NCI-H146 (cell line): ENCODE data around the gene TTC39A.

ENCODE experiments used
- DNase-seq: peaks from one replicate; lab custom pipeline; 2025; lab: John Stamatoyannopoulos, UW

The TTC39A gene

DNA sequence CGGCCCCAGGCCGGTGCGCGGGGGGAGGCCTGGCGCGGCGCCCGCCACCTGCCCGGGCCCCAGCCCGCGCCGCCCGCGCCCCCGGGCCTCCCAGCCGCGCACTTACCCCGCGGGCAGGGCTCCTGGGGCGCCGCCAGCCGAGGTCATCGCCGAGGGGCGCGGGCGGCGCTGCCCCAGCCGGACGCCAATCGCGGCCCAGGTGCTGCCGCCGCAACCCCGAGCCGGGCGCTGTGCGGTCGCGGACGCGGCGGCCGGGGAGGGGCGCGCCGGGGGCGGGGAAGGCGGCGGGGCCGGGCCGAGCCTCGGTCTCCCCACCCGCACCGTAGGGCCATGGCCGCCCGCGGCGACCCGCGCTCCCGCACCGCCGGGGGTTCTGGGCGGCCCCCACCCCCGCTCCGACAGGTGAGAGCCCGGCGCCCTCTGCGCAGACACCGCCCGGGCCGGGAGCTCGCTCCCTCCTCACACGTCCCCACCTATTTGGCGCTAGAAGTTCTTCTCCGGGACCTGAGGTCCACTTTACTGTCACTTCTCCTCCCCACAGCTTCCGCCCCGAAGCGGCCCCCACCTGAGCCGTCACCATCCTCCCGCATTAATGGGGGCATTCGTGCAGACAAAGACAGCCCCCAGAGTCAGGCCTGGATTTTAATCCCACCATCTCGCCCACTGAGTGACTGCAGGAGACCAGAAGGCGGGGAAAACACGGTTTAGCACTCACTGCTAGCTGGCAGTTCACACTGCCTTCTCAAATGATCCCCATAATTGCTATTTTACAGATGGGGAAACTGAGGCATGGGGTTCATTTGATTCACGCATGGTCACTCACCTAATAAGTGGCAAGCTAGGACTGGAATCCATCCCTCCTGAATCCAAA lies at the start of gene TTC39A:
Gene TTC39A (minus strand): TSS at position 232 of the 871 bp plus-strand sequence. CDS start 85 bp downstream, at position 147.
- peak; percentile 61 for DNase-seq

DNA sequence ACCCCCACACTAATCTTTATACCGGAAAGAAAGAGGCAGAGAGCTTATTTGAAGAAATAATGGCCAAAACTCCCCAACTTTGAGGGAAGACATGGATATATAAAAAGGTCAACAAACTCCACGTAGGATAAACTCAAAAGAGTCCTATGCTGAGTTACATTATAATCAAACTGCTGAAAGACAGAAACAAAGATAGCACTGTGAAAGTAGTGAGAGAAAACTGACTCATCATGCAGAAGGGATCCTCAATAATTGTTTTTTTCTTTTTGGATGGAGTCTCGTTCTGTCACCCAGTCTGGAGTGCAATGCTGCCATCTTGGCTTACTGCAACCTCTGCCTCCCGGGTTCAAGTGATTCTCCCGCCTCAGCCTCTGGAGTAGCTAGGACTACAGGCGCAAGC lies 48.5 kb upstream of the TTC39A start:
- DNase-seq: no peak

DNA sequence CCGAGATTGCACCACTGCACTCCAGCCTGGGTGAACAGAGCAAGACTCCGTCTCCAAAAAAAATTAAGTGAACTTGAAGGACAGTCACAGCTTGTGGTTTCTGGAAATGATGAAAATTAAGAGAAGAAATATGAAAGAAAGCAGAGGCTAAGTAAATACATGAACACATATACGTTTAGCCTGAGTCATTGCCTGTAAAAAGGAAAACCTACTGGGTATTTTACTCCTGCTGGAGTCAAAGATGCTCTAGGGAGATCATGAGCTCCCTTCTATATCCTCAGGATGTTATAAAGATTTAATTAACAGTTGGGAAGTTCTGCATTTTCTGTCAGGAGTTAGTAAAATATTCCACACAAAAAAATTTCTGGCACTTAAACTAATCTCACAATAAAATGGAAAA lies 43.5 kb upstream of the TTC39A start:
- no peak for DNase-seq

DNA sequence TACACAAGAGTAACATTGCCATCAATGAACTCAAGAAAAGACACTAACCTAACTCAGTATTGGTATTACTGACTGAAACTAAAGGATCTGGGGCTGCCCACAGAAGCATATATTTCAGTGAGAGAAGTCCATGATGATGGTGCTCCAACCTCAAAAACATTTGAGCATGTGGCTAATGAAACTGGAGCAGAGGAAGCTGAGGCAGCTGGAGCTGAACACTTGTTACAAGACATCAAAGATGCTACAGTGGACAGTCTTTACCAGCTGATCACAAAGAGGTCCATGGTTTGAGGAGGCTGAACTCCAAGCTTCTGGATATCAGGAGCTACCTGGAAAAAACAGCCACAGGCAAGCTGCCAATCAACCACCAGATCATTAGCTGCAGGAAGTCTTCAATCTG lies 42.2 kb upstream of the TTC39A start:
- DNase-seq: no peak

DNA sequence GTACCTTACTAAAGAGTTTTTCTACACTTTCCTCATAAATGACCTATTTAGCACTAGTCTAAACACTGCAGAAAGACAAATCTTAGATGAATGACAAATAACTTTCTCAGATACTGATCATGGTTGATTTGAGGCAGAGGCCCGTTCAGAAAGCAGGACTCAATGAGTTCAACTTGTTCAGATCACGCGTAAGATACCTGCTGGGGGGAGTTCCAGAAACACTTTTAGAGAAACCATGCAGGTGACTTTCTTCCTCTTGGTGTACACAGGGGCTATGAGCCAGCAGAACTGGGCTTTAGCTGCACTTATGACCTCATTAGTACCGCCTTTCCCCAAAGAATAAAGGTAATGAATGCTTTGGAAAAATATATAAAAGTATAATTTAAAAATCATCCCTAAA lies 38.8 kb upstream of the TTC39A start:
- no peak for DNase-seq

DNA sequence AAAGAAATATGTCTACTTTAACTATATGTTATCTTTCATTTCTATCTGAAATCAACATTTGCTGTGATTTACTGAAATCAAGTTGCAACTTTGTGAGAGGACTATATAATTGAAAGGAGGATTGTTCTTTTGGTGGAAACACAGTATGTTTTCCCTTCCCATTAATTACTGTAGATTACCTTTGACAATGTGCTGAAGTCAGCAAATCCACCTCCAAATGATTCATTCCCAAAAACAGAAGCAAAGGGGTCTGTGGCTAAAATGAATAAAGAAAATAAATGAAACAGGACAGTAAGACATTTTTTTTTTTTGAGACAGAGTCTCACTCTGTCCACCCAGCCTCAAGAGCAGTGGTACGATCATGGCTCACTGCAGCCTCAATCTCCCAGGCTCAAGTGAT lies 35.4 kb upstream of the TTC39A start:
- DNase-seq: no peak

DNA sequence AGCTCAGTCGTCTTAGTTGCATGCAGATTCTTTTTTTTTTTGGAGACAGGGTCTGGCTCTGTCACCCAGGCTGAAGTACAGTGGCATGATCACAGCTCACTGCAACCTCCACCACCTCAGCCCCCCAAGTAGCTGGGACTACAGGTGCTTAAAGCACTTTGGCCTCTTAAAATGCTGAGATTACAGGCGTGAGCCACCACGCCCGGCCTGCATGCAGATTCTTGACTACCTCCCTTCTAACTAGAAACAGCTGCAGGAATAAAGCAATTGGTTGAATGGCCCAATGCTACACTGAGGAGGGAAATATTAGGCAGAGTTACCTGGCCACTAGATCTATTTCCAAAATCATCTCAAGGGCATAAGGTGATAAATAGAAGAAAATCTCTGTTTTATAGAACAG lies 29.5 kb upstream of the TTC39A start:
- no peak for DNase-seq

DNA sequence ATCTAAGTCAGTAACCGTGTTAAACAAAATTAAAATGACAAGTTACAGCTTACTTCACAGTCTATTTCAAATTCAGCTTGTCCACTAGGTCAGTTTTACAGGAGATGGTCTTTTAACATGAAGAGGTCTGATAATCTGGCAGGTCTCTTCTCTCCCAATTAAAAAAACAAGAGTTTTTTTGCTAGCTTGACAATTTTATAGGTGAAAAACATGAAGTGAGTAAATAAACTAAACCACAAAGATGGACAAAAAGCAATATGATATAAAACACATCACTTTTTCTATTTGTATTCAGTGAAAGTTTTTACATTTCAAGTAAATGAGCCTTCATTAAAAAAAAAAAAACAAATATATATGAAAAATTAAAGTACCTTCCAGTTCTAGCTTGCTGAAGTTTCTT lies 25.0 kb upstream of the TTC39A start:
- DNase-seq: no peak

DNA sequence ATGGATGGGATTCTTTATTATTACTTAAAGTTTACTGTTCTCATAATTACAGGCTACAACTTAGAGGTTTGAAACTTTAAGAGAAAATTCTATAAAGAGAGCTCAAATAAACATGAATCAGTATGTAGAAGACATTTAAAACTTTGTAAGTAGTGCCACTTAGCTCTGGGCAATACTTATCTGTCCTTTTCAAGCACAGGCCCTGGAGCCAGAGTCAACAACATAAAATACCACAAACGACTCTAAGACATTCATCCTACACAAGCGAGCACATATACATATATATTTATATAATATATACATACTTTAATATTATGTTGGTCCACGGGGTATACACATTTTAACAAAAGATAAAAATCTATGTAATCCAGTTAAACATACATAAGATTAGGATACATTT lies 24.1 kb upstream of the TTC39A start:
- DNase-seq: no peak

DNA sequence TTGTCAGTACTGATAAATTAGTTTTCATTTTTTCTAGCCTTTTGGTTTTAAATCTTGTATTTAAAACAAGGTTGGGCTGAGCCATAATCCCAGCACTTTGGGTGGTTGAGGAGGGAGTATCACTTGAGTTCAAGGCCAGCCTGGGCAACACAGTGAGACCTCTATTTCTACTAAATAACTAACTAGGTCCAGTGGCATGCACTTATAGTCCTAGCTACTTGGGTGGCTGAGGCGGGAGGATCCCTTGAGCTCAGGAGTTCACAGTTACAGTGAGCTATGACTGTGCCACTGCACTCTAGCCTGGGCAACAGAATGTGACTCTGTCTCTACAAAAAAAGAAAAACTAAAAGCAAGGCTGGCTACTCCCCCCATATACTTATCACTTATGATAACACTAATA lies 21.5 kb upstream of the TTC39A start:
- no peak for DNase-seq

DNA sequence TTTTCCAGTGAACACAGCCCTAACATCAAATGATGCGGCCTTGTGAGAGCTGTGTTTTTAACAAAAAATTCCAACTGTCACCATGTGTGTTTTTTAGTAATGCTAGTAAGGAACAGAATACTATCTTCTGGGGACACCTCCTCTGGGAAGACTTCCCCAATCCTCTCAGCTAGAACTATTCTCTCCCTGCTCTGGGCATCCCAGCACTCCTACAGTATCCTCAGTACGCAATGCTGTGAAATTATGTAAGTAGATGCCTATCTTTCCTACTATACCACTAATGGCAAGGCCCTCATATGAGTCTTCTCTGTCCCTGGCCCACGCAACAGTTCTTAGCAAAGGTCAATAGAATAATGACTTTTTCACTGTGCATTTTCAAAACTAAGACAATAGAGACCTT lies 19.5 kb upstream of the TTC39A start:
- no peak for DNase-seq

DNA sequence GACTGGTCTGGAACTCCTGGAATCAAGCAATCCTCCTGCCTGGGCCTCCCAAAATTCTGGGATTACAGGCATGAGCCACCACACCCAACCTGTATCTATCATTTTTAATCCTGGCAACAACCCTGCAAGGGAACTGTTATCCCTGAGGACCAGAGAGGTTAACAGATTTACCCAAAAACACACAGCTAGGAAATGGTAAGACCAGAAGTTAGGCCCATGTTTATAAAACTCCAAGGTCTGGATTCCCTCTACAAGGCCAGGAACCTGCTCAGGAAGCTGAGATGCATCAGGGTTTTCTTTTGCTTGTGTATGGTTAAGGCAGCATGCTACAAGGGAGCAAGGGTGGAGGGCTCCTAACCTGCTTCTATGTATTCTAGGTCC lies 17.8 kb upstream of the TTC39A start:
- no peak for DNase-seq

DNA sequence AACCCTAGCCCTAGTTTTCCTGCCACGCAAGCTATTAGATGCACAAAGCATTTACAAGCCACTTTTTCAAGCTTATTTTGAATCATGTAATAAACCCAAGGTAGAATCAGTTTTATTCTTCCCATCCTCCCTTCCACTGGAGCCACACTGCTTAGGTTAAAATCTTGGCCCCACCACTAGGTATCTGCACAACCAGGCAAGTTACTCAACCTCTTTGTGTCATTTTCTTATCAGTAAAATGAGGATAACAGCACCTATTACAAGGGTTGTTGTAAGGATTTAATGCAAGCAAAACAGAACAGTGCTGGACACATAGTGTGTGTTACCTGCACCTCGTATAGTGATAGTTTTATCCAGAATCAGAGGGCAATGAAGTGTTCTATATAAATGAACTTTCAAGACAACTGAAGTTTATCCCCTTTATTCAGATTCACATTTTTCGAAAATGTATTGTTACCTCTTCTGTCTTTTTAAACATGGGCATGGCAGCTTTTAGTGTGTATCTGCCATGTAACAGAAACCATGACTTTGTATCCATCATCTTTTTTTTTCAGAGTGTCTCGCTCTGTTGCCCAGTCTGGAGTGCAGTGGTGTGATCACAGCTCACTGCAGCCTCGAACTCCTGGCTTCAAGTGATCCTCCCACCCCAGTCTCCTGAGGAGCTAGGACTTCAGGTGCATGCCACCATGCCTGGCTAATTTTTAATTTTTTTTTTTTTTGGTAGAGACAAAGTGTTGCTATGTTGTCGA lies 17.2 kb upstream of the TTC39A start:
- DNase-seq: no peak

DNA sequence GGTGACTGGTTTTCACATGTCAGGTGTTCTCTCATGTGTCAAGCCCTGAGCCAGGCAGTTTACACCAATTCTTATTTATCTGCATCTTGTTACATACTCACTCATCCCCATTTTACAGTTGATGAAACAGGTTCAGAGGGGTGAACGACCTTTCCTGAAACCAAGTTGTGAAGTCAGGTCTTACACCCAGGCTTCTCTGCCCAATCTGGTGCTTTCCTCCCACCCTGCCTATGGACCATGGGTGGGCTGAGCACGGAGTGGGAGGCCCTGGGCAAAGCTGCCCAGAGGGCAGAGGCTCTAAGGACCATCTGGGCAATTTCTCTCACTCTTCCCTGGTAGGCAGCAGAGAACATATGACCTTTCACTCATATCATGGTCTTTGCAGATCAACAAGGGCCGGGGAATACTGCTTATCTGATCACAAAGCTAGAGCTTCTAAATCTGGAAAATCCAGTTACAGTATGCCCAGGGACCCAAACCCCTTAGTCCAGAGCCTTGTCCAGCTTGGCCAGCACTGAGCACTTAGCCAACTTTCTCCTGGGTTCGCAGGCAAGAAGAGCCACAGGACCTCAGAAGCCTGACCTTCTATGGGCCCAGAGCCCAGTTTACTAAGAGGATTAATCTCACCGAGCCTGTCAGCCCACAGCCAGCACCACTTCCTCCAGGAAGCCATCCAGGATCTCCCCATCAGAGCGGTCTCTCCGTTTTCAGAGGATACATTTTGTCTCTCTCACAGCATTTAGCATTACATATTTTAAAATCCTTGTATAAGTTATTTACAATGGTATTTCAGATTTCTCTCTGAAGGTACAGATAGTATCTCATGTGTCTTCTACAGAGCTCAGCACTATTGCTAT lies 16.0 kb upstream of the TTC39A start:
- DNase-seq: no peak

DNA sequence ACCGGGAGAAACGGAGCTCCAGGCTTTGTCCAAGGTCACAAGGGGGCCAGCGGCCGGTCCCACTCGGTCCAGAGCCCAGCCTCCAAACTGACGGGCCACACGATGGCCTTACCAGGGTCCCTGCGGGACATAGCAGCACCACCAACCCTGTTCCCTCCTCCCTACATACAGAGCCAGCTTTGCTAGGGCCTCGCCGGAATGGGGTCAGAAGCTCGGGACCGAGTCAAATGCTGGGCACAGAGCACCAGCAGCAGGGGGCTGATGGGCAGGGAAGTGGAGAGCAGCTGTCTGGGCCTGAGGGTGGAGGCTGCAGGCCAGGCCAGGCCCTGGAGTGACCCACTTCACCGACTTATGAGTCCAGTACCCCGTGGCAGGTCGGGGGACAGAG lies 14.9 kb upstream of the TTC39A start:
- DNase-seq: no peak

DNA sequence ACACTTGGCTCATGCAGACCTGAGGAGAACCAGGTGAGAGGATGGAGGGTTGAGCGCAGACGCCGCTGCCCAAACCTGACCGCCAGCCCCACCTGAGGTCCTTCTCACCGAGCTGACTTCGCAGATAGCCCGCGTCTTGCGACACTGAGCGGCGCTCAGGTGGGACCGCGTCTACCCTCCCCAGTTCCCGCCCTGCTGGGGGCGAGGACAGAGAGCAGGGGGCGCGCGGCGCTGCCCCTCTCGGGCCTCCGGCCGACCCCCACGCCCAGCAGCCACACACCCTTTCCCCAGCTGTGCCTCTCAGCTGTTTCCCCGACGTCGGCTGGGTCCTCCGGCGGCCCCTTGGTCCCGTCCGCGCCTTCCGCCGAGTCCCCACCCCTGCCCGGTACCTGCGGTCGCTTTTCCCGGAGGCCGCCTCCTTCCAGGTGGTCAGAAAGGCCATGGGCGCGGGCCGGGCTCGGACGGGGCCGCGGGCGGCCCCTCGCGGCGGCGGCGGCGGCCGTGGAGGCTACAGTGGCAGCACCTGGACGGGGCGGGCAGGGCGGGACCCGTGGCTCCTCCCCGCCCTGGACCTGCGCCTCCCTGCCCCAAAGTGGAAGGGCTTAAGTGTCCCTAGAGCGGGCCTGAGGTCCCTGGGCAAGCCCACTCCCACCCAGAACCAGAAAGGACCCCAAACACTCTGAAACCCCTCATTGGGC lies 14.4 kb upstream of the TTC39A start:
- peak; percentile 46 for DNase-seq

DNA sequence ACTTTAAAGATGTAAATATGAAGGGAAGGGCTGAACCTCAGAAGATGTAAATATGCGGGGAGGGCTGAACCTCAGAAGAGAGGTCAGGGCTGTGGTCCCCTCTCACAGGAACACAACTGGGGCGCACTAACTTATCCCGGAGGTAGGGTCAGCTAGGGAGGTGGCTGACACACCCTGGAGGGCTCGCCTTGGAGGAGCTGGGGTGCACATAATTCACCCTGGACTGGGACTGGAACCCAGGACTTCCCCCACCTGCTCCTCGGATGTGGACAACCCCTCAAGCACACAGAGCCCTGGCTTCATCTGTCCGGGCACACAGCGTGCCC lies 13.9 kb upstream of the TTC39A start:
- no peak for DNase-seq

DNA sequence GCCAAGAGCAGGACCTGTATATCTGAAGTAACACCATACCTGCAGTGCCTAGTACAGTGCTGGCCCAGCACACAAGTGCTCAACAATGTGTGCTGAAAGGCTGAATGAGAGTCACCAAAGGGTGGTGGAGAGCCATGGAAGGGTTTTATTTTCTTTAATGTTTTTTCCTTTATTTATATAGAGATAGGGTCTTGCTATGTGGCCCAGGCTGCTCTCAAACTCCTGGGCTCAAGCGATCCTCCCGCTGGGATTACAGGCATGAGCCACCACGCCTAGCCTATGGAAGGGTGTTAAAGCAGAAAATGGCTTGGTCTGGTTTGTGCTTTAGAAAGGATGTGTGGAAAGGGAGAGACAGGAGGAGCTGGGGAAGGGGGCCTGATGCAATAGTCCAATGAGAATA lies 13.3 kb upstream of the TTC39A start:
- DNase-seq: no peak

DNA sequence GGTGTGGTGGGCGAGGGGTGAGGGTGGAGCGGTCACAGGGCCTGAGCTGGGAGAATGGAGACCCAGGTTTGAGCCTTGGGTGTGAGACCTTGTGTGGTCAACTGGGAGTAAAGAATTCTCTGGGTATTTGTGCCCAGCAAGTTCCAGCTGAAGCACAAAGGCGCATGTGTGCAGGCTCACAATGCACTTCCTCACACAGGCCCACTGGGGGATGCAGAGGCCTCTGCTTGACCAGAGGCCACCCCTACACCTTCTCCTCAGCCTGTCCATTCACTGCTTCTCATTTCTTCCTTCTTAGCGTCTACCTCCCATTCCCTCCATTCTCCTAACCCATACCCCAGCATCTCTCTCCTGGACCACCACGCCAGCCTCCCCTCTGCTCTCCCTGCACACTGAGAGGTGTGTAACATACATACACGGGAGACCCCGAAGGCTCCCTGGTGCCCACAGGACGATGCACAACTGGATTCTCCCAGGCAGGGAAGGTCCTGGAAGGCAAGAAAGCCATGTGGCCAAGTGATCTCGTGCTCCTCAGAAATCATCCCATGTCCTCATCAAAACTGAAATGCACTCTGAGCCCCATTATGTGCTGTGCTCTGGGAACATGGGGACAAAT lies 12.3 kb upstream of the TTC39A start:
- DNase-seq: no peak

DNA sequence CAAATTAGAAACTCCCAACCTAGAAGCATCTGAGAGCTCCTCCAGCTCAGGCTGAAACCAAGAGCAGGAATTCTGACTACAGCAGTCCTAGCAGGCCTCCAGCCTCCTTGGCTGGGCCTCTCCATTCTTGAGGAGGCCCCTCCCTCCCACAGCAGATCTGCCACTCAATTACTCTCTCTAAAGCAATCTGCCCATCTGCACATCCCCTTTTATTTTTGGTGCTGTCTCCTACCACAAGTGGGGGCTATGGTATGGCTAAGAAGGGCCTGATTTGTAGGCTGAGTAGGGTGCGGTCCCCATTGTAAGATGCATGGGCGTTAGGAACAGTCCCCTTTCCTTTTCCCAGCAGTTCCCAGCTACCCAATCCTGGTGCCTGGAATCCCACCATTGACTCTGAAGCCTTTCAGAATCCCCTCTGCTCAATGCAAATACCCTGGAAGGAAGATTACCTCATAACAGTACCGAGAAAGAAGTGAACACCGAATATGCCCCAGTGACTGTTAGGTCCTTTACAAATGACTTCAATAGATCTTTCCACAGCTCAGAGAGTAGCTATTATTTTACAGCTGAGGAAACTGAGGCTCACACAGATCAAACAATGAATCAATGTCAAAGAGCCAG lies 11.6 kb upstream of the TTC39A start:
- DNase-seq: no peak

DNA sequence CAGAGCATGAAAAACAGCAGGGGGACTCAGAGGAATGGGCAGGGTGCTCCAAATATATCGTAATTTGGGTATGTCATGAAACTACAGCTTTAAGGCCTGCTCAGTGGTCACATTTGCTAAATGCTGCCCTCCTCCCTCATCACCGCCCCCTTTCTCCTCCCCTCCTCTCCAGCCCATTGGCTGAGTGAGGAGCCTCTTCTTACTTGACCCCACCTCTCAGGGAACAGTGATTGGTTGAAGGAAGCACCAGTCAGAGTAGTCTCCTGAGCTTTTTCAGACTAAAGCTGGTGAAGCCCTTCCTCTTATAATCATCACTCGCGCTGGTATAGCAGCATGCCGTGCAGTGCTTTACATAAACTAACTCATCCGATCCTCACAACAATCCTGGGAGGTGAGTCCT lies 10.0 kb upstream of the TTC39A start:
- no peak for DNase-seq
